Mesenchymal stem cell (in vitro differentiated cells and primary cell): ENCODE measurements around the gene HCAR3.
"Not testable (repeated sequence)": the region's sequence is repeated elsewhere in the genome, so short reads cannot be mapped to it uniquely, and the experiment has no call there.

Source experiments
- DNase-seq: peaks from one replicate; pipeline ENCODE4 v3.0.0-alpha.2; 2013
- H2AFZ ChIP-seq: one replicate; pipeline ENCODE4 v1.6.1; 2013; ENCODE audit warnings: low read depth, mild to moderate bottlenecking, control low read depth, inconsistent platforms, low read length, moderate library complexity
- H2AK5ac ChIP-seq: 2 replicates; pipeline ENCODE4 v1.6.1; 2013; ENCODE audit warnings: low read length, moderate library complexity, mild to moderate bottlenecking, inconsistent platforms; ENCODE audit not compliant: severe bottlenecking
- H2BK120ac ChIP-seq: one replicate; pipeline ENCODE4 v1.6.1; 2013; ENCODE audit warnings: low read depth, mild to moderate bottlenecking, inconsistent platforms, low read length, moderate library complexity
- H2BK12ac ChIP-seq, 2 experiments: one replicate each; pipeline ENCODE4 v1.6.1; 2013; ENCODE audit warnings: inconsistent platforms in 2 of 2, low read length in 2 of 2, mild to moderate bottlenecking in 2 of 2, moderate library complexity in 2 of 2, control low read depth in 1 of 2
- H2BK15ac ChIP-seq: one replicate; pipeline ENCODE4 v1.6.1; 2013; ENCODE audit warnings: mild to moderate bottlenecking, low read depth, inconsistent platforms; ENCODE audit not compliant: poor library complexity, severe bottlenecking
- H2BK5ac ChIP-seq: 2 replicates; pipeline ENCODE4 v1.6.1; 2013; ENCODE audit warnings: low read depth, mild to moderate bottlenecking, low read length, control low read depth, inconsistent platforms; ENCODE audit not compliant: poor library complexity, severe bottlenecking
- H3K14ac ChIP-seq, 2 experiments: one replicate each; pipeline ENCODE4 v1.6.1; 2013; ENCODE audit warnings: inconsistent platforms in 2 of 2, low read length in 2 of 2, control low read depth in 1 of 2, mild to moderate bottlenecking in 1 of 2, moderate library complexity in 1 of 2
- H3K18ac ChIP-seq, 2 experiments: one replicate each; pipeline ENCODE4 v1.6.1; 2013; ENCODE audit warnings: inconsistent platforms in 2 of 2, low read length in 2 of 2, control low read depth in 1 of 2, low read depth in 1 of 2, mild to moderate bottlenecking in 1 of 2
- H3K23ac ChIP-seq, 2 experiments: one replicate each; pipeline ENCODE4 v1.6.1; 2013; ENCODE audit warnings: inconsistent platforms in 2 of 2, low read length in 2 of 2, mild to moderate bottlenecking in 2 of 2, moderate library complexity in 2 of 2, control low read depth in 1 of 2
- H3K27ac ChIP-seq: 2 replicates; pipeline ENCODE4 v1.5.1; 2013; ENCODE audit warnings: mild to moderate bottlenecking, moderate library complexity, low read length, control low read depth, inconsistent platforms; ENCODE audit not compliant: poor library complexity, severe bottlenecking
- H3K27me3 ChIP-seq, 2 experiments: 2 replicates each; pipeline versions ENCODE4 v1.6.1 to v1.7.0; 2013; ENCODE audit warnings: low read length in 2 of 2, mild to moderate bottlenecking in 2 of 2, moderate library complexity in 2 of 2, control low read depth in 1 of 2, inconsistent platforms in 1 of 2; ENCODE audit not compliant: control insufficient read depth in 1 of 2, insufficient read depth in 1 of 2
- H3K36me3 ChIP-seq, 2 experiments: 2 replicates each; pipeline versions ENCODE4 v1.6.1 to v1.7.0; 2013; ENCODE audit warnings: low read length in 2 of 2, control low read depth in 1 of 2, inconsistent platforms in 1 of 2, low read depth in 1 of 2, mild to moderate bottlenecking in 1 of 2; ENCODE audit not compliant: insufficient read depth in 2 of 2, control insufficient read depth in 1 of 2
- H3K4ac ChIP-seq, 2 experiments: one replicate each; pipeline ENCODE4 v1.6.1; 2013; ENCODE audit warnings: inconsistent platforms in 2 of 2, low read length in 2 of 2, mild to moderate bottlenecking in 2 of 2, moderate library complexity in 2 of 2, control low read depth in 1 of 2, low read depth in 1 of 2
- H3K4me1 ChIP-seq: 2 replicates; pipeline ENCODE4 v1.6.1; 2013; ENCODE audit warnings: low read depth, low read length, control low read depth; ENCODE audit not compliant: control insufficient read depth, insufficient read depth
- H3K4me2 ChIP-seq: 2 replicates; pipeline ENCODE4 v1.6.1; 2013; ENCODE audit warnings: low read length, mild to moderate bottlenecking, inconsistent platforms; ENCODE audit not compliant: poor library complexity, severe bottlenecking
- H3K4me3 ChIP-seq, 2 experiments: 2 replicates each; pipeline versions ENCODE4 v1.5.1 to v1.7.0; 2013; ENCODE audit warnings: low read length in 2 of 2, mild to moderate bottlenecking in 2 of 2, control low read depth in 1 of 2, low read depth in 1 of 2; ENCODE audit not compliant: insufficient read depth in 1 of 2
- H3K79me1 ChIP-seq: replicated peaks from 2 replicates; pipeline ENCODE4 v1.6.1; 2013; ENCODE audit warnings: mild to moderate bottlenecking, control low read depth, low read length, inconsistent platforms; ENCODE audit not compliant: poor library complexity, severe bottlenecking
- H3K9ac ChIP-seq: 2 replicates; pipeline ENCODE4 v1.7.0; 2013; ENCODE audit warnings: mild to moderate bottlenecking, low read length, moderate library complexity
- H3K9me3 ChIP-seq: 2 replicates; pipeline ENCODE4 v1.7.0; 2013; ENCODE audit warnings: mild to moderate bottlenecking, low read length; ENCODE audit not compliant: control insufficient read depth
- H4K8ac ChIP-seq: one replicate; pipeline ENCODE4 v1.6.1; 2013; ENCODE audit warnings: inconsistent platforms, mild to moderate bottlenecking, low read length, moderate library complexity
- H4K91ac ChIP-seq: one replicate; pipeline ENCODE4 v1.6.1; 2013; ENCODE audit warnings: mild to moderate bottlenecking, low read length, inconsistent platforms
- WGBS: methylation state at CpG from one replicate; pipeline ENCODE4 v1.1.7; 2013; ENCODE audit warnings: mixed read lengths; 5-methylcytosine and 5-hydroxymethylcytosine counted together

The HCAR3 gene

GRCh38 chr12:122752464-122753318 is 36.1 kb upstream of the HCAR3 start, which contains the start of gene DENR:
DENR (plus strand) TSS chr12:122752824; CDS start chr12:122753702, 878 bp downstream.
- Histone ChIP-seq H3K4me2 (peak within 1 kb of the TSS; percentile 89), H2BK5ac (peak within 1 kb of the TSS; percentile 83), H2AFZ (peak within 1 kb of the TSS; percentile 87), H2BK12ac (peak within 1 kb of the TSS in 1 of 2 experiments; percentile 59), H3K27ac (peak within 1 kb of the TSS; percentile 79), H2BK120ac (peak within 1 kb of the TSS; percentile 68), H3K9me3 (no peaks in the 10 kb centered on the region), H3K27me3 (no peaks in the 10 kb centered on the region), H3K4ac (peak within 1 kb of the TSS; percentile 10 to 96), H4K91ac (peak within 1 kb of the TSS; percentile 70), H3K14ac (peak within 1 kb of the TSS in 1 of 2 experiments; percentile 82), H2AK5ac (peak within 1 kb of the TSS; percentile 0), H3K4me1 (peaks cover 7% of the 10 kb centered on the region), H3K23ac (peak within 1 kb of the TSS in 1 of 2 experiments; percentile 99), H3K36me3 (peaks cover 6 to 38% of the 10 kb centered on the region in 2 experiments), H3K18ac (peak within 1 kb of the TSS; percentile 82 to 94), H2BK15ac (peak within 1 kb of the TSS; percentile 61), H3K9ac (peak within 1 kb of the TSS; percentile 99), H3K79me1 (peaks cover 5% of the 10 kb centered on the region), H4K8ac (peak within 1 kb of the TSS; percentile 92), H3K4me3 (peak within 1 kb of the TSS; percentile 74 to 100)
- under 1% methylated on average over 73 of the region's 73 CpGs for WGBS
- peak; percentile 96 for DNase-seq

- not testable (repeated sequence) for H2AK5ac ChIP-seq, H3K27ac ChIP-seq, H4K91ac ChIP-seq, H3K9ac ChIP-seq, H3K18ac ChIP-seq, H3K4ac ChIP-seq, H2BK5ac ChIP-seq, H3K14ac ChIP-seq, H3K27me3 ChIP-seq, H3K23ac ChIP-seq, H3K4me1 ChIP-seq, H2BK15ac ChIP-seq, H3K4me2 ChIP-seq, H3K9me3 ChIP-seq, H4K8ac ChIP-seq, H2AFZ ChIP-seq, DNase-seq, H2BK120ac ChIP-seq, H3K79me1 ChIP-seq, H3K4me3 ChIP-seq, H2BK12ac ChIP-seq
- WGBS: 62% methylated on average over 17 of the region's 17 CpGs
- peaks cover 6 to 22% of the 10 kb centered on the region in 2 experiments for H3K36me3 ChIP-seq
These were observed 34.3 kb upstream of the HCAR3 start for GRCh38 chr12:122750781-122751515.

GRCh38 chr12:122749569-122750332 is 33.1 kb upstream of the HCAR3 start:
- WGBS: 91% methylated on average over 5 of the region's 6 CpGs
- Histone ChIP-seq H3K4me1 (peaks cover 7% of the 10 kb centered on the region), H4K91ac (no peak overlapping the region), H2AFZ (no peak overlapping the region), H3K79me1 (no peaks in the 10 kb centered on the region), H2BK5ac (no peak overlapping the region), H3K9ac (no peak overlapping the region), H2AK5ac (no peak overlapping the region), H3K4ac (no peak overlapping the region), H2BK15ac (no peak overlapping the region), H3K14ac (no peak overlapping the region), H2BK120ac (no peak overlapping the region), H3K27me3 (no peaks in the 10 kb centered on the region), H3K36me3 (peaks cover 2 to 10% of the 10 kb centered on the region in 2 experiments), H3K18ac (no peak overlapping the region), H3K9me3 (no peaks in the 10 kb centered on the region), H3K4me2 (no peak overlapping the region), H4K8ac (no peak overlapping the region), H2BK12ac (no peak overlapping the region), H3K23ac (no peak overlapping the region), H3K27ac (no peak overlapping the region), H3K4me3 (no peak overlapping the region)
- no peak for DNase-seq
